Activated B cell treated with CpG ODN at 0.5 μM for 24 hours (primary cell): ENCODE measurements around the gene WNT2. TPM values are rescaled to one million over a fixed set of nuclear protein-coding genes. Genes with fewer than 3 reads are reported as not detected.

ENCODE experiments used
- ATAC-seq: fragments of 200-7000 bp; cut with Tn5 transposase; one replicate; pipeline ENCODE4 v1.10.0; 2021; ENCODE audit warnings: low read depth, mild to moderate bottlenecking, moderate library complexity
- CTCF ChIA-PET: fragments of 350-600 bp; sonication (Branson Sonifier 250); formaldehyde crosslinking; loops from one replicate; lab custom pipeline; 2021; ENCODE audit warnings: antibody characterized with exemption; lab: Charles Lee
- POLR2A ChIA-PET: fragments of 350-600 bp; sonication (Branson Sonifier 250); formaldehyde crosslinking; loops from one replicate; lab custom pipeline; 2021; ENCODE audit warnings: antibody characterized with exemption; lab: Charles Lee
- DNase-seq: peaks from one replicate; pipeline ENCODE4 v3.0.0; 2022
- H3K27ac Mint-ChIP-seq: one replicate; pipeline ENCODE4 v1.8.0; 2020; ENCODE audit warnings: mixed read lengths
- H3K27me3 Mint-ChIP-seq: one replicate; pipeline ENCODE4 v1.8.0; 2021; ENCODE audit warnings: mixed read lengths
- H3K36me3 Mint-ChIP-seq: one replicate; pipeline ENCODE4 v1.8.0; 2021; ENCODE audit warnings: low read depth, mixed read lengths
- H3K4me1 Mint-ChIP-seq: one replicate; pipeline ENCODE4 v1.8.0; 2021; ENCODE audit warnings: mixed read lengths
- H3K4me3 Mint-ChIP-seq: one replicate; pipeline ENCODE4 v1.8.0; 2020; ENCODE audit warnings: mild to moderate bottlenecking, mixed read lengths
- H3K9me3 Mint-ChIP-seq: one replicate; pipeline ENCODE4 v1.8.0; 2020; ENCODE audit warnings: mixed read lengths
- CTCF ChIP-seq: fragments of 200-600 bp; IDR thresholded peaks from one replicate; pipeline ENCODE4 v1.8.0; 2022; ENCODE audit warnings: antibody characterized with exemption, mild to moderate bottlenecking
- intact Hi-C: fragments of 100-400 bp; cut with micrococcal nuclease; formaldehyde crosslinking; loops from one replicate; pipeline ENCODE4 v1.15.1; 2024
- total RNA-seq: library from RNA; stranded (reverse); gene quantifications from 2 replicates; pipeline ENCODE4 v1.2.3, GENCODE V29; 2022

The WNT2 gene
- total RNA-seq, 1 donor from 2014 or later, result not detected

- H3K27me3 Mint-ChIP-seq, result no peaks in the 10 kb centered on the region
- DNase-seq (no peak), ATAC-seq (no peak)
- H3K4me1 Mint-ChIP-seq, result no peaks in the 10 kb centered on the region
- no peak for TF ChIP-seq CTCF
- H3K9me3 Mint-ChIP-seq, result peaks cover 13% of the 10 kb centered on the region
- intact Hi-C loops, result no loop called here
- ChIA-PET CTCF (no interaction called here), POLR2A (no interaction called here)
- no peak overlapping the region for H3K4me3 Mint-ChIP-seq
- H3K36me3 Mint-ChIP-seq, result no peaks in the 10 kb centered on the region
- H3K27ac Mint-ChIP-seq, result no peak overlapping the region
Measured at GRCh38 chr7:117333168-117333567, 10.3 kb upstream of the WNT2 start.

DNA sequence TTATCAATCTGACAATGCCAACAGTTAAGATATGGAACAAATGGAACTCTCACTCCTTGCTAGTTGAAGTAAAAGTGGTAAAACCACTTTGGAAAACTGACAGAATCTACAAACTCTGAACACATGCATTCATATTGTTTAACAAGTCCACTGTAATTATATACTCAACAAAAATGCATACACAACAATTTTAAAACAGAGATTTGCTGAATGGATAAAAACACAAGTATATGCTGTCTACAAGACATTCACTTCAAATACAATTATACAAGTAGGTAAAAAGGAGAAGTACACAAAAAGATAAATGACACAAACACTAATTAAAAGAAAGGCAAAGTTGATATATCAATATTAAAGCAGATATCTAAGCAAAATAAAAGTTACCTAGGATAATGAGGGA, 9.2 kb upstream of the WNT2 start:
- H3K4me1 Mint-ChIP-seq, result no peaks in the 10 kb centered on the region
- intact Hi-C loops, result no loop called here
- TF ChIP-seq CTCF, result no peak
- H3K9me3 Mint-ChIP-seq, result peaks cover 13% of the 10 kb centered on the region
- H3K27ac Mint-ChIP-seq, result no peak overlapping the region
- peaks cover 4% of the 10 kb centered on the region for H3K27me3 Mint-ChIP-seq
- no peaks in the 10 kb centered on the region for H3K36me3 Mint-ChIP-seq
- ChIA-PET CTCF (no interaction called here), POLR2A (no interaction called here)
- H3K4me3 Mint-ChIP-seq, result no peak overlapping the region
- DNase-seq (no peak), ATAC-seq (no peak)

DNA sequence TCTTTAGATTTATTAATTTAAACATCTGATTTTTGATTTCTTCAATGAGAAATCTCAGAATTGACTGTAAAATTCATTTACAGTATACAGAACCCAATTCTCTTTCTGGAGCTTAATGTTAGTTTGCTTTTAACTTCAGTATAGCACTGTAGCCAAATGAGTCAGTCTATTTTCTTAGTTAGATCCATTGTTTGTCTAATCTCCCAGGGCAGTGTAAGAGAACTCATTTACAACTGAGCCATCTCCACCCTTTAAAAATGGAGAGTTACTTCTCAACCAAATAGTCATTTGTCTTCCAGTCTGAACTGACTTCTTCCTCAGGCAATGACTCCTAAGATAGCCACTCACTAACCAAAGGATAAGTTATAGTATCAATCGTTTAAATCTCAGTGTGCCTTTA, 3.0 kb upstream of the WNT2 start:
- CTCF ChIA-PET, result no interaction called here
- Mint-ChIP-seq H3K27ac (no peak overlapping the region), H3K36me3 (no peaks in the 10 kb centered on the region), H3K4me3 (no peak overlapping the region), H3K27me3 (peaks cover 41% of the 10 kb centered on the region), H3K9me3 (peaks cover 10% of the 10 kb centered on the region), H3K4me1 (no peaks in the 10 kb centered on the region)
- DNase-seq, result no peak
- TF ChIP-seq CTCF, result no peak
- POLR2A ChIA-PET, result no interaction called here
- no peak for ATAC-seq
- intact Hi-C loops, result no loop called here

DNA sequence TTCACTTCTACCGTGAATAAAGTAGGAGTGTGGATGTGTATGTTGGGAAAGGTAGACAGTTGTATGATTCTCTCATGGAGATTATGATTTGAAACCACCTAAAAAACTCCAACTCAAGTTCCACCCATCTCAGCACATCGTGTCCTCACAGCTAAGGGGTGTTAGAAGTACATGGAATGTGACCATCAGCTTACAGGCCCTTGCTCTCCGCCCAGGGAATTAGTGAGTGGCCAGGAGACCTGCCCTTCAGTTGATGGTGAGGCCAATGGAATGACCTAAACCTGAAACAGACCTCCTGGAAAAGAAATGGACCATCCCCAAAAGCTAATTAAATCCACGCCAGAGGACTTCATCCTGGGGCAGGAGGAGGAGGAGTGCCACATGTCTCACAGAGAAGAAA, 2.1 kb upstream of the WNT2 start:
- DNase-seq, result no peak

More for the DNA sequence above, 2.1 kb upstream of the WNT2 start:
- Mint-ChIP-seq H3K27ac (no peak overlapping the region), H3K4me3 (no peak overlapping the region), H3K36me3 (no peaks in the 10 kb centered on the region), H3K27me3 (peaks cover 45% of the 10 kb centered on the region), H3K9me3 (peaks cover 5% of the 10 kb centered on the region), H3K4me1 (no peaks in the 10 kb centered on the region)
- ATAC-seq, result no peak
- ChIA-PET CTCF (no interaction called here), POLR2A (no interaction called here)
- intact Hi-C loops, result no loop called here
- TF ChIP-seq CTCF, result no peak
